PC-9 (cell line): ENCODE measurements around the gene LIX1L.

Experiments
- CTCF ChIP-seq: fragments of 200-600 bp; sonication (generic); conservative IDR thresholded peaks from 2 replicates; pipeline ENCODE4 v1.6.1; 2017; ENCODE audit warnings: mixed run types, antibody characterized with exemption, mild to moderate bottlenecking, moderate library complexity
- EZH2 ChIP-seq: fragments of 200-600 bp; sonication (generic); IDR thresholded peaks from 2 replicates; pipeline ENCODE4 v1.8.0; 2017; ENCODE audit warnings: antibody characterized with exemption, low read depth

- TF ChIP-seq CTCF (no peak), EZH2 (no peak)
Measured at GRCh38 chr1:145975216-145975615, 17.4 kb upstream of the LIX1L start.
